Suppressor macrophage (primary cell): ENCODE results near the gene TMEM59L.

Experiments used
- DNase-seq, 4 experiments: peaks; one replicate each; pipeline ENCODE4 v3.0.0-alpha.2; 2020 to 2022

Gene TMEM59L

GRCh38 chr19:18609717-18610051 lies 3.0 kb upstream of the TMEM59L start:
- DNase-seq = no peak

DNA sequence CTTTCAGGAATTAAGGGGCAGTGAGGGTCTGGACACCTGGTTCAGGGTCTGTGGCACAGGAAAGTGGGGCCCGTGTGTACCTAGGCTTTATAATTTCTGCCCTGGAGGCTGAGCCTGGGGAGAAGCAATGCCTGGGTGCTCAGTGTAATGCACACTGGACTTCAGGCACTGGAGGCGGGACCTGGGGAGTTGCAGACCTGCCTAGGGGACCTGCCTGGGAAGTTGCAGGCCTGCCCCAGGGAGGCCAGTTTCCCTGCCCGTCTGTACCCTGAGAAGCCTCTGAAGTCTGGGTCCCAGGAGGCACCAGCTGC lies 2.5 kb upstream of the TMEM59L start:
- DNase-seq = no peak

DNA sequence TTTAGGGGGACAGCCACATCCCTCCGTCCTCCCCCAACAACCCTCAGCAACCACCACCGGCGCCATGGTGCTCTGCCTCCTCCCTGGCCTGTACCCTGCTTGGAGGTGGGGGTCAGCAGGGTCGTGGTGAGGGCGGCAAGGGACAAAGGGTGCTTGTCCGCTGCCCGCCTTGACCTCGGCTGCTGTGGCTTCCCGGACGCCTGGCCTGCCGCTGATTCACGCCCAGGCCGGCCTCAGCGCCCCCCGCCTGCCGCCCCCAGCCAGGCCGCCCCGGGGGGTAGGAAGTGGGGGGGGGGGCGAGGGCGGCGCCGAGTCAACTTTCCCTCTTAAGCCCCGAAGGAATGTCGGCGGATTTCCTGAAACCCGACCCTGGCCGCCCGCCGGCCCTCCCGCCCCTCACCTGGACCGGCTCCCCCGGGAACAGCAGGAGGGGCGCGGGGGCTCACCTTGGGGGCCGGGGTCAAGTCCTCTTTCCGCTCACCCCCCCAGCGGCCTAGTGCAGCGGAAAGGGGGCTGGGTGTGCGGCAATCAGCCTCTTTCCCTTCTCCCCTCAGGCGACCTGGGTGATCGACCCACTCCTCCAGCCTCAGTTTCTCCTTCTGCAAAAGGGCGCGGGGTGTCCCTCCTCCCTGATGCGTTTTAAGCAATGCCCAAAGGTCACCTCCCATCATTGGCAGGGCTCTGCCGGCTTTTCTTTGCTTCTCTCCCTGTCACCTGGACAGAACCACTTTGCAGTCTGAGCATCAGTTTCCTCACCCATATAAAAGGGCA lies 1.9 kb upstream of the TMEM59L start:
- no peak for DNase-seq

DNA sequence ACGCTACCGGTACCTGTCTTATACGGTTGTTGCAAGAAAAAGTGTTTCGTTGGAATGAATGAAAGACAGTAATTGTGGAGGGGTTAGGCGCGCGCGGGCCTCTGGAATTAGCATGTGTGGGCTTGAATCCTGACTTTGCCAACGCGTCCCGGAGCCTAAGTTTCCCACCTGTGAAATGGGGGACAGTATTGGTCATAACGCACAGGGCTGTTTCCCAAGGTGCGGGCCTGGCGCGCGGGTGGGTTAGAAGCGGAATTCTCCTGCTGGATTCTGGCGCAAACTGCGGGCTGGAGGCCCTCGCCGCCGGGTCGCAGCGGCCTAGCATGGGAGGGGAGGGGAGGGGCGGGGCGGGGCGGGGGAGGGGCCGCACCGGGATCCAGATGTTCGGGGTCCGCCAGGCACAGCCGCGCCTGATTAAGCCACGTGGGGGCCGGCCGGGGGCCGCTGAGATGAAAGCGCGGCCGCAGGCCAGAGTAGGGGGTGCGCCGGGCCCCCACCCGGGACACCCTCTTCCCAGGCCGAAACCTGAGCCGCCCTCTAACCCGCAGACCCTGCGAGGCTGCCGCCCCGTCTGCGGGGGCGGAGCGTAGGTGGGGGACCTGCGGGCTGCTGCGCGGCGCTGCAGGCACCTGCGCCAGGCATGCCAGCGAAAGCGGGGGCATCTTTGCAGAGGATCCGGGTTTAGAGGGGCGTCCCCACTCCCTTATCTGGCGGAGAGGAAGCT lies 1.2 kb upstream of the TMEM59L start:
- DNase-seq = no peak

- DNase-seq = no peak
Measured at GRCh38 chr19:18612051-18612771, 459 bp upstream of the TMEM59L start.

DNA sequence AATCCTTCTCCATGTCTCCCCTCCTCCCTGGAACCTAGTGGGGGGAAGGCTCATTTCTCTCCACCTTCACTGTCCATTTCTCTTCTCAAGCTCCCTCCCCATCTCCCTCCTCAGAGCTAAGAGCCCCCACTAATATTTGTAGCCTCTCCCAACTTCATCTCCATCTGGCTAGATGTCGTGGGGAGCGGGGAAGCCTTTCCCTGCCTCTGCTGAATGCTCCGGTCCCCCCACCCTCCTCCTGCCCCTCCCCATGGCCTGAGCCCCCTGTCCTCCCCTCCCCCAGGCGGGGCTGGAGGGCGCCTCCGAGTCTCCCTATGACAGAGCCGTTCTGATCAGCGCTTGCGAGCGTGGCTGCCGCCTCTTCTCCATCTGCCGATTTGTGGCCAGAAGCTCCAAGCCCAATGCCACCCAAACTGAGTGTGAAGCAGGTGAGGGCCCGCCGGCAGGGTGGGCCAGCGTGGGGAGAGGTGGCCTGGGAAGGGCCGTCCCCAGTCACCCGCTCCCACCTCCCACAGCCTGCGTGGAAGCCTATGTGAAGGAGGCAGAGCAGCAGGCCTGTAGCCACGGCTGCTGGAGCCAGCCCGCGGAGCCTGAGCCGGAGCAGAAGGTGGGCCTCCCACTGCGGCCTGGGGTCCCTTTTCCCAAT lies 1.0 kb downstream of the TMEM59L start:
- DNase-seq = no peak

DNA sequence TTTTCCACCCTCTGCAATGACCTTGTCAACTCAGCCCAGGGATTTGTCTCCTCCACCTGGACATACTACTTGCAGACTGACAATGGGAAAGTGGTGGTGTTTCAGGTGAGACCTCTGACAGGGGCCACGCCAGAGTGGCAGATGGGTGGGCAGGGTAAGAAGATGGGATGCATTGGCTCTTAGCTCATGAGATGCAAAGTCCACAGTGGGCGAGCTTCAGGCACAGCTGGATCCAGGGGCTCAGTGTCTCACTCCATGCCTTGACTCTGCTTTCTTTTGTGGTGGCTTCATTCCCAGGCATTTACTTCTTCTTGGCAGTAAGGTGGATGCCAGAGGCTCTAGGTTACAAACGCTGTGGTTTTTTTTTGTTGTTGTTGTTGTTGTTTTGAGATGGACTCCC lies 3.4 kb downstream of the TMEM59L start:
- DNase-seq = no peak

- no peak for DNase-seq
Measured at GRCh38 chr19:18617562-18617961, 4.9 kb downstream of the TMEM59L start.

DNA sequence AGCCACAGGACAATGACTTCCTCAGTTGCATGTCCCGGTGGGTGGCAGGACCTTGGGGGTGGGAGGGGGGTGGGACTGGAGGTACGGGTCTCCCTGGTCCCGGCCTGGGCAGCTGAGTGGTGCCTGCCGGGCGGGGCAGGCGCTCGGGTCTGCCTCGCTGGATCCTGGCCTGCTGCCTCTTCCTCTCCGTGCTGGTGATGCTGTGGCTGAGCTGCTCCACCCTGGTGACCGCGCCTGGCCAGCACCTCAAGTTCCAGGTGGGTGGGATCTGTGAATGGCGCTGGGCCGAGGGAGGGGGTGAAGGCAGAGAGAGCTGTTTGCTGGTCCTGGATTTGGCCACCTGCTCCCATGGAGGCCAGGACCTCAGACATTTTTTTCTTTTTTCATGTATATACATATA lies 5.6 kb downstream of the TMEM59L start:
- DNase-seq = no peak

DNA sequence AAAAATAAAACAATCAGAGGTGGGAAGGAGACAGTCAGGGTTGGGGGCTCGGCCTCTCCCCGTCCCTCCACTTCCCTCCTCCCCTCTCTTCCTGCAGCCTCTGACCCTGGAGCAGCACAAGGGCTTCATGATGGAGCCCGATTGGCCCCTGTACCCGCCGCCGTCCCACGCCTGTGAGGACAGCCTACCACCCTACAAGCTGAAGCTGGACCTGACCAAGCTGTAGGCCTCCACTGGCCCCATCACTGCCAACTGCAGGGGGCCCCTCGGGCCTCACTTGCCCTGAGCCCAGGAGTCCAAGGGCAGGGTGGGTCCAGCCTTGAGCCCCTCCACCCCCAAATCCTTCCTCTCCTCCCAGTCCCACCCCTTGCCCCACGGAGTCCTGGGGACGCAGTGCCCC lies 7.6 kb downstream of the TMEM59L start:
- no peak for DNase-seq

DNA sequence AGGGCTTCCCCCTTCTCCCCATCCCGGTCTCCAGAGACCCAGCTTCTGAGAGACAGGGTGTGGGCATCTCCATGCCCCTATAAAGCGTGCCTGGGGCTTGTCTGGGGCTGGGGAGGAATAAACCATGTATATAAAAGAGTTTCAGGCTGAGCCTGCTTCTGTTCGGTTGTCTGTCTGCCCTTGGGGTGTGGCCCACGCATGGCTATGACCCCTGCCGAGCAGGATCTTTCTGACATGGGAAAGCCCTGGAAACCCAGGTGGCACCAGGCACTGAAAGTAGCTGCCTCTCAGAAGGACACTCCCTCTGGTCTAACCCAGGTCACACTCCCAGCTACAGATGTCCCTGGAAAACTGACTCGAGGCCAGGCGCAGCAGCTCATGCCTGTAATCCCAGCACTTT lies 8.2 kb downstream of the TMEM59L start:
- DNase-seq = no peak

- DNase-seq = no peak
Measured at GRCh38 chr19:18626906-18627305, 14.2 kb downstream of the TMEM59L start.

GRCh38 chr19:18629166-18630088 lies 16.8 kb downstream of the TMEM59L start:
- no peak for DNase-seq

GRCh38 chr19:18633321-18633720 lies 20.7 kb downstream of the TMEM59L start:
- no peak for DNase-seq

- no peak for DNase-seq
Measured at GRCh38 chr19:18634612-18635297, 22.1 kb downstream of the TMEM59L start.

DNA sequence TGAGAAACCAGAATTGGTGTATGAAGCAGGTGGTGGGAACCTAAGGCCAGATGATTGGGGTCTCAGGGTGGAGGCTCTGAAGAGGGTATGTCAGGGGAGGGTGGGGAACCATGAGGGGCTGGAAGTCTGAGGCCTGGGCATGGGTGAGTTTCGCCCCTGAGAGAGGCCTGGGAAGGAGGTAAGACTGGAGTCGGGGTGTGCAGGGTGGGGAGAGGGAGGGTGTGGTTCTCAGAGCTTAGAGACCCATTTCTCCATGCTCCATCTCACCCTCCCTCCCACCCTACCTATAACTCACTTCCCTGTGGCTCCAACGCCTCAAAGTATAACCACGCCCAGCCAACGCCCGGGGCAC lies 23.1 kb downstream of the TMEM59L start:
- no peak for DNase-seq

DNA sequence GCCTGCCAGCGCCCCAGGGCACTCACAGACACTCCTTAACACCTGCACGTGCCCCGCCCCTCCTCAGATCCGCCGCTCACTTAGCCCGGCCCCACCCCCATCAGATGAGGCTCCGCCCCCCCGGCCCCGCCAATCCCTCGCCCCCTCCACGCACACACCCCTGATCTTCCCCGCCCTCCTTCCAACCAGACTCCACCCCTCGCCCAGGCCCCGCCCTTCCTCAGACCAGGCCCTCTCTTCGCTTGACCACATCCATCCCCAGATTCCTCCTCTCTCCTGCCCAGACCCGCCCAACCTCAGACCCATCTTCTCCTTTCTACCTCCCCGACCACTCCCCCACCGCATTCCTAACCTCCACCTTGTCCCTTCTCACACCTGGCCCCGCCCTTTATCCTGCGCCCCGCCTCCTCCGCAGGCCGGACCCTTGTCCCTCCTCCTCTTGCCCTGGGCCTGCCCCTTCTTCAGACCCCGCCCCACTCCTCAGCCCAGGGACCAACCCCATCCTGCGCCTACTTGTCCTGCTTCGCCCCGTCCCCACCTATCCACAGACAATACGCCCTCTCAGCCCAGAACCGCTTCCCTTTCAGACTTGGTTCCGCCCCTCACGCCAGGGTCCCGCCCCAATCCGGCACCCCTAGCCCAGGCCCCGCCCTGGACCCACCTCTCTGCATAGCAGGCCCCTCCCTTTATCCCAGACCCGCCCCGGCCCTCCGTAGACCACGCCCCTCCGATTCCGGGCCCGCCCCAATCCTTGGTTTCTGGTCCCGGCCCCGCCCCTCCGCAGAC lies 23.7 kb downstream of the TMEM59L start:
- peak; percentile 99 to 100 (median 99) for DNase-seq

DNA sequence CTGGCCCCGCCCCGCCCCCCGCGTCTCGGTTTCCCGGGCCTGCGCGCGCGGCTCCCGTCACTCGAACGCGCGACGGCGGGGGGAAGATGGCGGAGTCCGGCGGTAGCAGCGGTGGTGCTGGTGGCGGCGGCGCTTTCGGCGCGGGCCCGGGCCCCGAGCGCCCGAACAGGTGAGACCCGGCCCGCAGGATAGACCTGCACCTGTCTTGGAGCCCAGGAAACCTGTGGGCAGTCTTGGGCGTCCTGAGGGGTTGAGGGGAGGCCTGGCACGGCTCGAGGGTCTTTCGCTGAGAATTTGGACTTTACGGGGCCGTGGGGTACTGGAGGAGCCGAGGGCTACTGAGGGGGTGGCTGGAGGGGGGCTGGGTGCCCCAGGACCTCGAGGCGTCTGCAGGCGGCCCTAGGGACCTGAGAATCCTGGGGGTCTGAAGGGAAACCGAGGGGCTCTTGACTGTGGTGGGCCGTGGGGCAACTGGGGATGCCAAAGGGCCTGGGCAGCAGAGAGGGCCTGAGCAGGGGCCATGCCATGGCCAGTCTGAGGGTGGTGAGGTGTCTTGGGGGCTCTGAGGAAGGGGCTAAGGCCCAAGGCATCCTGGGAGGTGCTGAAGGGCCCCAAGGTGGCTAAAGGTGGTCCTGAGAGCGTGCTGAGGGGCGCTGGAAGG lies 24.4 kb downstream of the TMEM59L start, which contains the start of gene KLHL26:
TSS of gene KLHL26 (plus strand) at position 60 of the 661 bp plus-strand sequence. CDS start at position 87, 27 bp downstream.
- DNase-seq = no peak

- peak in 2 of 4 experiments; percentile 37 to 46 for DNase-seq
Measured at GRCh38 chr19:18637673-18638630, 25.3 kb downstream of the TMEM59L start.
